ENCODE data around the gene AFF1. TPM values are rescaled to one million over a fixed set of nuclear protein-coding genes. Genes with fewer than 3 reads are reported as not detected.

Gene AFF1
- total and polyA plus RNA-seq, 2 of the 4 experiments (the other 2 are of a cell fraction), result 7.0 to 9.6 TPM

DNA sequence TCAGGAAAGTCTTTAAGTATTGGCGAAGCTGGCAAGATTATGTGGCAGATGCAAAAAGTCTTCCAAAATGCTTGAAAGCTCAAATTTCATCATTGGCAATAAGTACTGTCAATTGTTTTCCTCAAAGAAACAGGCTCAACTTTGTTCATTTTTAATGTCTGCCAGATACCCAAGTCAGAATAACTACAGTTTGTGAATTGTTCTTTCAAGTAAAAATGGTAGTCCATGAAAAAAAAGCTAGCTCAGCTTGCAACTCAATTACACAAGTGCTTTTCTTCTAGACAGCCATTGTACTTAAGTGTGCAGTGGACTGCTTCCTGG, 70.5 kb downstream of the AFF1 start:
- H2AK5ac ChIP-seq (ENCODE audit: low read depth, low read length), result peak overlapping the region; percentile 8; the same call in 1 of the 2 replicates
- no peaks in the 10 kb centered on the region for H3K9me1 ChIP-seq (ENCODE audit: insufficient read depth, low read length)
- DNase-seq, result no peak
- H3K36me3 ChIP-seq (ENCODE audit: control insufficient read depth, insufficient read depth, low read length), result no peaks in the 10 kb centered on the region
- peak overlapping the region; percentile 57 for H3K14ac ChIP-seq (replicated peaks; ENCODE audit: low read depth, low read length)
- no peak for TF ChIP-seq MAZ (IDR thresholded peaks at IDR 0.05; ENCODE audit: borderline replicate concordance, low read depth, low read length)
- TF ChIP-seq FOS (IDR thresholded peaks at IDR 0.05; ENCODE audit: low read depth, low read length), result no peak
- TF ChIP-seq MAFK (IDR thresholded peaks at IDR 0.05; ENCODE audit: low read depth, low read length), result no peak
- no peak for TF ChIP-seq NFE2L2 (IDR thresholded peaks at IDR 0.05; ENCODE audit: low read depth, low read length)
- TF ChIP-seq MXI1 (IDR thresholded peaks at IDR 0.05; ENCODE audit: borderline replicate concordance, low read depth, low read length), result no peak
- no peak for TF ChIP-seq CEBPB (IDR thresholded peaks at IDR 0.05; ENCODE audit: low read depth, low read length)
- TF ChIP-seq, protein P1, sequence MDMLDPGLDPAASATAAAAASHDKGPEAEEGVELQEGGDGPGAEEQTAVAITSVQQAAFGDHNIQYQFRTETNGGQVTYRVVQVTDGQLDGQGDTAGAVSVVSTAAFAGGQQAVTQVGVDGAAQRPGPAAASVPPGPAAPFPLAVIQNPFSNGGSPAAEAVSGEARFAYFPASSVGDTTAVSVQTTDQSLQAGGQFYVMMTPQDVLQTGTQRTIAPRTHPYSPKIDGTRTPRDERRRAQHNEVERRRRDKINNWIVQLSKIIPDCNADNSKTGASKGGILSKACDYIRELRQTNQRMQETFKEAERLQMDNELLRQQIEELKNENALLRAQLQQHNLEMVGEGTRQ (IDR thresholded peaks at IDR 0.05; ENCODE audit: low read depth, low read length), result no peak
- H2BK120ac ChIP-seq (ENCODE audit: low read depth, low read length), result no peak overlapping the region
- H3K56ac ChIP-seq (ENCODE audit: extremely low read depth, insufficient read depth, low read length), result no peak overlapping the region
- peaks cover 17 to 41% of the 10 kb centered on the region in 2 experiments for H3K79me1 ChIP-seq (ENCODE audit: low read depth in 1 of 2, low read length in 2 of 2)
- no peak for ATAC-seq (ENCODE audit: low read depth)
- H3K27ac ChIP-seq (ENCODE audit: insufficient read depth, low read length), result no peak overlapping the region
- no peak overlapping the region for H3K4me3 ChIP-seq (ENCODE audit: insufficient read depth, low read depth, low read length)
- H4K8ac ChIP-seq (ENCODE audit: low read depth in 2 of 2, low read length in 2 of 2), result peak overlapping the region in 1 of 2 experiments; percentile 31; a peak in 1 of 4 replicates
- in situ Hi-C loops (cut with MboI; ENCODE audit: low sequenced_read_pairs) (loop anchor here (5.0 kb wide), 2 partner anchors 63 to 87 kb away; no protein-coding TSS in a partner anchor), dilution Hi-C loops (cut with HindIII; ENCODE audit: low sequenced_read_pairs, unreplicated experiment) (no loop called here), intact Hi-C loops (cut with micrococcal nuclease) (loop anchor here (5.0 kb wide), 1 partner anchor 1007 kb away; no protein-coding TSS in a partner anchor)
- ChIA-PET POLR2A (ENCODE audit: unreplicated experiment) (no interaction called here), CTCF (interaction anchor here (3.0 to 5.0 kb wide), 2 partner anchors 71 to 83 kb away, joined by 9 to 18 read pairs; partner anchors contain the start of gene AFF1)
- peak overlapping the region; percentile 79 for H2BK5ac ChIP-seq (ENCODE audit: low read depth, low read length, poor library complexity, severe bottlenecking)
- H3K4ac ChIP-seq (ENCODE audit: low read depth, low read length), result peak overlapping the region; percentile 13; the same call in 1 of the 2 replicates
- no peak overlapping the region for H2AK9ac ChIP-seq (replicated peaks; ENCODE audit: low read depth, low read length, poor library complexity)
- no peak overlapping the region; the same call in 1 of the 2 replicates for H3K9ac ChIP-seq (ENCODE audit: low read depth, low read length)
- no peak overlapping the region for H4K5ac ChIP-seq (ENCODE audit: low read depth, low read length)
- no peaks in the 10 kb centered on the region; the same call in none of the 2 replicates for H4K20me1 ChIP-seq (ENCODE audit: insufficient read depth, low read length)
- H3K27me3 ChIP-seq (ENCODE audit: control insufficient read depth, insufficient read depth, low read length), result no peaks in the 10 kb centered on the region
- peaks cover 6% of the 10 kb centered on the region for H3K4me1 ChIP-seq (ENCODE audit: control insufficient read depth, insufficient read depth, low read length)
- WGBS, 2 experiments (ENCODE audit: extremely low coverage in 2 of 2, insufficient read length in 1 of 2), result no CpG with 5 or more reads among the region's 1 CpG
- no peak overlapping the region for H2BK15ac ChIP-seq (ENCODE audit: low read depth, low read length)
- H3K23ac ChIP-seq (ENCODE audit: low read depth, low read length), result peak overlapping the region; percentile 78; the same call in 1 of the 2 replicates
- no peaks in the 10 kb centered on the region for H3K9me3 ChIP-seq (ENCODE audit: control insufficient read depth, insufficient read depth, low read length)
- H3K18ac ChIP-seq (ENCODE audit: low read depth, low read length), result no peak overlapping the region; the same call in 1 of the 2 replicates
- H2BK20ac ChIP-seq (ENCODE audit: low read depth, low read length), result no peak overlapping the region; the same call in 1 of the 2 replicates
- peak overlapping the region; percentile 98; the same call in 1 of the 2 replicates for H3K4me2 ChIP-seq (ENCODE audit: low read depth, low read length)
- H4K91ac ChIP-seq (ENCODE audit: insufficient read depth, low read depth, low read length), result no peak overlapping the region
- no TSS peak for BruUV-seq (replicated peaks)
- H2AFZ ChIP-seq (replicated peaks; ENCODE audit: low read length, poor library complexity), result no peak overlapping the region

Data from IMR-90 (cell line).